BE2C (cell line): ENCODE measurements around the gene RAD52.

ENCODE experiments used
- DNase-seq: peaks from one replicate; pipeline ENCODE4 v3.0.0-alpha.2; 2020
- H3K27me3 ChIP-seq: fragments of 250-450 bp; sonication (Bioruptor Pico); 2 replicates; pipeline ENCODE4 v1.5.1; 2020; ENCODE audit warnings: mild to moderate bottlenecking
- H3K36me3 ChIP-seq: fragments of 250-450 bp; sonication (Bioruptor Pico); 2 replicates; pipeline ENCODE4 v1.5.1; 2020; ENCODE audit warnings: mild to moderate bottlenecking
- H3K4me1 ChIP-seq: fragments of 250-450 bp; sonication (Bioruptor Pico); 2 replicates; pipeline ENCODE4 v1.5.1; 2020
- H3K4me3 ChIP-seq: 2 replicates; pipeline ENCODE4 v1.5.1; 2011; ENCODE audit warnings: low read depth, low read length
- H3K9me3 ChIP-seq: fragments of 250-450 bp; sonication (Bioruptor Pico); 2 replicates; pipeline ENCODE4 v1.5.1; 2020
- CTCF ChIP-seq: IDR thresholded peaks from 2 replicates; pipeline ENCODE4 v1.5.1; 2012; ENCODE audit warnings: mild to moderate bottlenecking, low read depth, low read length

Gene RAD52

DNA sequence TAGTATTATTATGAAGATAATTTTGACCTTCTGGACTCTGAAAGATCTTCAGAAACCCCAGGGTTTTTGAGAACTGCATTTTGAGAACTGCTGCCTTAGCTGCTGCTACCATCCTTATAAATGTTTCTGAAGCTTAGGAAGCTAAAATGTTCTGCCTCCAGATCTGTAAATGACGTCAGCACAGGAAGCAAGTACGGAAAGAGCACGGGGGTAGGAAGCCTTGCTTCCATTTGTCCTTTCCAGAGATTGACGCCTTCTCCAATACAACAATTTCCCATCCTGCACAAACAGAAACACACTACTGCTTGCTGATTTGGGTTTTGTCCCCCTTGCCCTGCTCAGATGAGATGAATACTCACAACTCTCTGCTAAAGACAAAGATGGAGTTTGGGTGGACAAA lies 17.9 kb downstream of the RAD52 start:
- H3K27me3 ChIP-seq = no peaks in the 10 kb centered on the region
- H3K4me3 ChIP-seq = no peak overlapping the region
- no peak for DNase-seq
- H3K9me3 ChIP-seq = no peaks in the 10 kb centered on the region
- no peak for TF ChIP-seq CTCF
- H3K4me1 ChIP-seq = no peaks in the 10 kb centered on the region
- peaks cover 23% of the 10 kb centered on the region for H3K36me3 ChIP-seq

GRCh38 chr12:931060-931459 lies 18.4 kb downstream of the RAD52 start:
- no peak for TF ChIP-seq CTCF
- Histone ChIP-seq H3K4me1 (no peaks in the 10 kb centered on the region), H3K9me3 (no peaks in the 10 kb centered on the region), H3K27me3 (no peaks in the 10 kb centered on the region), H3K4me3 (no peak overlapping the region), H3K36me3 (peaks cover 27% of the 10 kb centered on the region)
- no peak for DNase-seq

DNA sequence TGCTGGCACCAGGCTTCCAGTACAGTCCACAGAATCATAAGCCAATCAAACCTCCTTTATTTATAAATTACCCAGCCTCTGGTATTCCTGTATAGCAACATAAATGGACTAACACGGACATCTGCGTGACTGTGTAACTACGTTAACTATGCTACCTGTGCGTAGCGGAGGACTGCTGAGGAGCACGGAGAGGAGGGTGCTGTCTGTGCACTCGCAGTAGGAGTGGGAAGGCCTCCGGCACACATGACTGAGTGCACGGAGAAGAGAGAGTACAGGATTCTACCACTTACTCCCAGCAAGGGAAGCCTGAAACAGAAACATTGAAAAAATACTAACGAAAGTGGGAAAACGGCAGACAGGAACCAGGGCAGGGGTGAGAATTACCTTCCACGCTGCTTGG lies 22.9 kb downstream of the RAD52 start:
- Histone ChIP-seq H3K27me3 (no peaks in the 10 kb centered on the region), H3K9me3 (no peaks in the 10 kb centered on the region), H3K4me3 (no peak overlapping the region), H3K36me3 (peaks cover 35% of the 10 kb centered on the region), H3K4me1 (no peaks in the 10 kb centered on the region)
- TF ChIP-seq CTCF = no peak
- DNase-seq = no peak

DNA sequence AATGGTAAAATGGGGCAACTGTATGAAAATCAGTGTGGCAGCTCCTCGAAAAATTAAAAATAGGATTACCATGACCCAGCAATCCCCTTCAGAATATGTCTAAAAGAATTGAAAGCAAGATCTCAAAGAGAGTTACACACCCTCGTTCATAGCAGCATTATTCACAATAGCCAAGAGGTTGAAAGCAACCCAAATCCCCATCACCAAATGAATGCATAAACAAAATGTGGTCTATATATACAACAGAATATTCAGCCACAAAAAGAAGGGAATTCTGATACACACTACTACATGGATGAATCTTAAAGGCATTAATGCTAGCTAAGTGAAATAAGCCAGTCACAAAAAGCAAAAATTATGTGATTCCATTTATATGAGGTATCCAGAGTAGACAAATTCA lies 27.2 kb downstream of the RAD52 start:
- no peak for TF ChIP-seq CTCF
- H3K36me3 ChIP-seq = peaks cover 27% of the 10 kb centered on the region
- DNase-seq = no peak
- no peaks in the 10 kb centered on the region for H3K9me3 ChIP-seq
- H3K4me1 ChIP-seq = no peaks in the 10 kb centered on the region
- H3K4me3 ChIP-seq = no peak overlapping the region
- no peaks in the 10 kb centered on the region for H3K27me3 ChIP-seq

DNA sequence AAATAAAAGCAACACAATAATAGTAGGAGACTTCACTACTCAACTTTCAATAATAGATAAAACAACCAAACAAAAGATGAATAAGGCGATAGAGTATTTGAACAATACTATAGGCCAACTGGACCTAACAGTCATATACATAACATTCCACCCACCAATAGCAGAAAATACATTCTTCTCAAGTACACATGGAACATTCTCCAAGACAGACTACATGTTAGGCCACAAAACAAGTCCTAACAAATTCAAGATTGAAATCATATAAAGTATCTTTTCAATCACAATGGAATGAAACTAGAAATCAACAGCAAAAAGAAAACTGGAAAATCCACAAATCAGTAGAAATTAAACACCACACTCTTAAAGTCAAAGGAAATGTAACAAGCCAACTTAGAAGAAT lies 28.8 kb downstream of the RAD52 start:
- TF ChIP-seq CTCF = no peak
- no peaks in the 10 kb centered on the region for H3K9me3 ChIP-seq
- H3K4me3 ChIP-seq = no peak overlapping the region
- H3K4me1 ChIP-seq = no peaks in the 10 kb centered on the region
- peaks cover 28% of the 10 kb centered on the region for H3K36me3 ChIP-seq
- H3K27me3 ChIP-seq = no peaks in the 10 kb centered on the region
- no peak for DNase-seq

DNA sequence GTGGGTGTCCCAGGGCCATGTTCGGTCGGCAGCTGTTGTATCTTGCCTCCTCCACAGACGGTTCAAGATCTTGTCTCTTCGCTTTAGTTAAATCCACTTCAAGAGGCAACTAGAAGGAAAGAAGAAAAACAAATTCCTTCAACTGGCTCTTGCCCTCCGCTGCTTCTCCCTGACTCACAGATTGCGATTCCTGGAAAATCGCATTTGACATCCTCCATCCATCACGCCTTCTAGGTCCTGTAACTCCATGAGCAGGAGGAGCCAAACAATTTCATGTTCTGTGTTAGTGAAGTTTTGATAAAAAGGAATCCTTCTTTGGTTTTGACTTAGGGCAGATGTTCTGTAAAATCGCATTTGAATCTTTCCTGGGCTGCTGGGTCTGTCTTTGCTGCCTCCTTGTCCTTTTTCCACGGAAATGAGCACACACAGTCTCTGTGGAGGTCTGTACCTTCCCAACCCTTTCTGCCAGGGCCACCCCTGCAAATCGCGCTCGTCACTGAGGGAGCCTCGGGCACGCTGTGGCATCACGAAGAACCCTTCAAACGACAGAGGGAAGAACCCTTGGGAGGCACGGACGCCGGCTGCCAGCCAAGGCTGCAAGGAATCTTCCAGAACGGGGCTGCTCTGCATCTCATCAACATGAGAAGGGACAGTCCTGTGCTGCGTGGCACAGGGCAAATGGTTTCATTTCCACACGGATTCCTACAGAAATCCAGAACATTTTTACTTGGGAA lies 32.6 kb downstream of the RAD52 start:
- H3K4me3 ChIP-seq = no peak overlapping the region
- H3K36me3 ChIP-seq = peaks cover 55% of the 10 kb centered on the region
- H3K4me1 ChIP-seq = no peaks in the 10 kb centered on the region
- no peaks in the 10 kb centered on the region for H3K27me3 ChIP-seq
- DNase-seq = no peak
- no peaks in the 10 kb centered on the region for H3K9me3 ChIP-seq
- TF ChIP-seq CTCF = no peak
